ENCODE data around the gene HCFC1.
A peak's percentile ranks its signal among the peaks of the same experiment; 100 is the strongest.

The HCFC1 gene

DNA sequence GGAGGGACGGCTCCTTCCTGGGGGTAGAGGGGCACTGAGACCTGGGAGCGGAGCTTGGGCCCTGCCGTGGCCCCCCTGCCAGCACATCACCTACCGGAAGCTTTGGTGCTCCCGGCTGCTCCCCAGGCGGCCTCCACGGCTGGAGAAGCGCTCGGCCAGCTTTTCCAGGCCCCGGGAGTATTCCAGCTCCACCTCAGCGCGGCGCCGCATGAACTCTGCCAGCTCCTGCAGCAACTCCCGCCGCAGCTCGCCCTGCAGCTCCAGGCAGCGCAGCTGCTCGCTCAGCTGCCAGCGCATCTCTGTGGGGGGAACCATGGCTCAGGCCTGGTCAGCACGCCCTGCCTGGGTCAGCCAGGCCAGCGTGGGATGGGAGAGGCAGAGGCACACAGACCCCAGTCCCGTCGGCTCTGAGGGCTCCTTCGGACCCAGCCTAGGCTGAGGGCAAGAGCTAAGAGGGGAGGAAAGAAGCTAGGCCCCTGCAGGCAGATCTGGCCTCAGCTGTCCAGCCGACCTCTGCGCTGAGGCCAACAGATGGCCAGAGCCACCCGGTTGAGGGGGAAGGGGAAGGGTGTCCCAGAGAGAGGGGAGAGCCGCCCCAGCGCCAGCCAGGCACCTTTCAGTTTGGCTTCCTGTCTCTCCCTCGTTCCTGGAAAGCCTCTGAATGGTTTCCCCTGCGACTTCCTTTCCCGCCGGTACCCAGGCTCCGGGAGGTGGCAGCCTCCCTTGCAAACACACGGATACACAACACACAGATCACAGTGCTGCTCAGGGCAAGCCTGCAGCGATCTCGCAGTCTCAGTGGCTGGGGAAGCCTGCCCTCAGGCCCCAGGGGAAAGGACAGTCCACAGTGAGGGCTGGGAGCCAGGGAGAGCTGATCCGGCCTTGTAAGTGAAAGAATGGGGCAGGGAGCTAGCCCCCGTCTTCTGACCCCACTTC is 49.8 kb downstream of the HCFC1 start:
- DNase-seq, result no peak

- DNase-seq, result no peak
Observed at GRCh38 chrX:153921070-153921469, 50.5 kb downstream of the HCFC1 start.

DNA sequence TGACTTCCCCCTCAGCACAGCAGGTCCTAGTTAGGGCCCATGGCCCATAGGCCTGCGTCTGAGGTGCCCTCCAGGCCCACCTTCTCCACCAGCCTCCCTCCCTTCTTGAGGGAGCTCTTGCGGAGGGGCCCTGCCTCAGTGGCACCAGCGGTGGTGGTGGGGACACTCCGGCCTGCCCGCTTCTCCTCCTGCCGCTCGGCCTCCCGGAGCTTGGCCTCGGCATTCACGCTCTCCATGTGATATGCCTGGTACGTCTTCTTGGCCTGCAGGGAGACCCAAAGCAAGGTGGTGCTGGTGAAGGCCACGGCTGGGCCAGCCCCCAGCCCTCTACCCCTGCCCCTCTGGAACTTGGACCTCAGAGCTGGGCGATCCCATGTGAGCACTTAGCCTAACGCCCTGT is 51.1 kb downstream of the HCFC1 start:
- DNase-seq, result no peak

DNA sequence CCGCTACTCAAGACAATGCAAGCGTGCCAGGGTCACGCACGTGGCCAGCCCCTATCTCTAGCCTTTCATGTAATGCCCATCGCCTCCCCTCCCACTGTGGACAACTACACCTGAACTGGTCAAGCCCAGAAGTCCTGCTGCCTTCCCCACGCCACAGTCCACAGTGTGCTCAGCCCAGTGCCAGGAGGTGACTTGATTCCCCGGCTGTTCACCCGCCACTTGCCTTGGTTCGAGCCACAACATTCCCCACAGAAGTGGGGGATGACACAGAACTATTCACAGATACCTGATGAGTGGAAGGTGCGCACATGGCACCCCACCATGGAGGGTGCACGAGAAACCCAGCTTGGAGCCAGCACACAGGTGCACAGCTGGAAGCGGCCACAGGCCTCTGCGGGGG is 52.3 kb downstream of the HCFC1 start:
- no peak for DNase-seq

- no peak for DNase-seq
Observed at GRCh38 chrX:153917869-153918268, 53.7 kb downstream of the HCFC1 start.

DNA sequence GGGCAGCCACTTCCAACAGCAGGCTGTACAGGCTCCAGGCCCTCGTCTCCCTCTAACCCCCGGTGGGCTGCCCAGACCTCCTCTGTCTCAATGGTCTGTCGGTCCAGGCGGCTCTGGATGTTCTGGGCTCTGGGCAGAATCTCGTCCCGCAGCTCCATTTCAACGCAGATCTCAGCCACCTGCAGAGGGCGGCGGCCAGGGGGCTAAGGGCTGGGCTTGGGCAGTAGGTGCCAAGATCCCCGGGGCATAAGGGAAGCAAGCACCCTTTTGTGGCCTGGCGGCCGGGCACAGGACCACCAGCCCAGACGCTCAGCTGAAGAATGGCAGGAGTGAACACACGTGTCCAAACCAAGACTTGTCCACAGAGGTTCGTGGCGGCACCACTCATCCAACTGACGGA is 57.9 kb downstream of the HCFC1 start:
- no peak for DNase-seq

GRCh38 chrX:153913211-153913610 is 58.4 kb downstream of the HCFC1 start:
- DNase-seq, result no peak

- no peak for DNase-seq
Observed at GRCh38 chrX:153911798-153912197, 59.8 kb downstream of the HCFC1 start.

GRCh38 chrX:153910446-153910845 is 61.2 kb downstream of the HCFC1 start:
- DNase-seq, result no peak

- DNase-seq, result no peak
Observed at GRCh38 chrX:153909980-153910360, 61.6 kb downstream of the HCFC1 start.

DNA sequence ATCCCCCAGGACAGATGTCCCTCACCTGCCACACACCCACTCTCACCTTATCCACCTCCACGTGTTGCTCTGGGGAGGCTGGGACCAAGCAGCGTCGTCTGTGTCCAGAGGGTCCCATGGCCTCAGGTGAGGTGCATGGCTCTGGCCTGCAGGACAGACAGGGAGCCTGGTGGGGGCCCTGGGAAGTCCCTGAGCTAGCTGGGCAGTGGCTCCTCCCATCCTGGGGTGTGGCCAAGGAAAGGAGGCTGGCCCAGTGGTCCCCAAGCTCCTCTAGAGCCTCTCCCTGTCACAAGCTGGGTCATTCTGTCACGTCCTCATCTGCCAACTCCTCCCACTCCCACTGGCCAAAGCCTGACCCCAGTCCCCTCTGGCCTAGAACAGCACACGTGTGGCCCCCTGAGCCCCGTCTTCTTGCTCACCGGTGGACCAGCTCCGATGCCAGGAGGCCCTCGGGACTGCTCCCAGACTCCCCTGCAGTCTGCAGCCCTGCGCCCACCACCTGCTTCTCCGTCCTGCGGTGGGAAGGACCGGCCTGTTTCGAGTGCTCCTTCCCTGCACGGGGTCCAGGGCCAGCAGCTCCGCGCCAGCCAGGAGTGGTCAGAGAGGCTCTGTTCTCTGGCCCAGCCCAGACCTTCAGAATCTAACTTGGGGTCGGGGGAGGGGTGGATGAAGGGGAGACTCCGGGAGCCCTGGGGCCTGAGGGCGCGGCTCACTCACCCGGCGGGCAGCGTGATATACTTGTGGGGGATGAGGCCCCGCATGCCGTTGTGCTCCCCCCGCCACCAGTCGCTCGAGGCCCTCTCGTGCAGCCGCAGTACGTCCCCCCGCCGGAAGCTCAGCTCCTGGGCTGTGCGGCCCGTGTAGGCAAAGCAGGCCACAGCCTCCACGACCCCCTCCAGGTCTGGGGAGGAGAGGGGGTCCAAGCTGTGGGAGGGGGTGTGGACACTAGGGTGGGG is 62.3 kb downstream of the HCFC1 start:
- no peak for DNase-seq

DNA sequence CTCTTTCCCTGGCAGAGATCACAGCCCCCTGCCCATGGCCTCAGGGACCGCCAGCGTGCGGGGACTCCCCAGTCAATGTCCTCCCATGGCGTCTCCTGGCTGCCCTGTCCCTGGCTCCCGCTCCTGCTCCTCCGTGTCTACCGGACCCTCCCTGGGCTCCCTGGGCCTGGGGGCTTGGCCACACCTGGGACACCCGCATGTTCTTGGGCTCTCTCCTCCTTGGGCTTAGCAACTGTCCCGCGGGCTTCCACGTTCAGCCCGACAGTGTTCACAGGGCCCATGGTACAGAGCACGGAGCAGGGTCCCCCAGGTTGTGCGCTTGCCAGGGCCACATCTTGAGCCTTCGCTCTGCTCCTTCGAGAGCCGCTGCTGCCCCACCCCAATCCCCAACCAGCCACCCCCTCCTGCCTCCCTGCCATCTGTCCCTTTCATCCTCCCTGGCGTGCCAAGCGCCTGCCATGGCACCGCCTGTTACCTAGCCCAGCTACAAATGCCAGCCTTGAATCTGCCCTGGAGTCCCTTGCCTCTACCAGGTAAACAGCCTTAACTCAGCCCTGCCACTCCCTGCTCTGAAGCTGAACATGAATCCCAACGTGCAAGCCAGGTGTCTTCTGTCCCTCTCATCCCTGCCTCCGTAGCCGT is 63.3 kb downstream of the HCFC1 start:
- no peak for DNase-seq

GRCh38 chrX:153907456-153907855 is 64.2 kb downstream of the HCFC1 start:
- no peak for DNase-seq

DNA sequence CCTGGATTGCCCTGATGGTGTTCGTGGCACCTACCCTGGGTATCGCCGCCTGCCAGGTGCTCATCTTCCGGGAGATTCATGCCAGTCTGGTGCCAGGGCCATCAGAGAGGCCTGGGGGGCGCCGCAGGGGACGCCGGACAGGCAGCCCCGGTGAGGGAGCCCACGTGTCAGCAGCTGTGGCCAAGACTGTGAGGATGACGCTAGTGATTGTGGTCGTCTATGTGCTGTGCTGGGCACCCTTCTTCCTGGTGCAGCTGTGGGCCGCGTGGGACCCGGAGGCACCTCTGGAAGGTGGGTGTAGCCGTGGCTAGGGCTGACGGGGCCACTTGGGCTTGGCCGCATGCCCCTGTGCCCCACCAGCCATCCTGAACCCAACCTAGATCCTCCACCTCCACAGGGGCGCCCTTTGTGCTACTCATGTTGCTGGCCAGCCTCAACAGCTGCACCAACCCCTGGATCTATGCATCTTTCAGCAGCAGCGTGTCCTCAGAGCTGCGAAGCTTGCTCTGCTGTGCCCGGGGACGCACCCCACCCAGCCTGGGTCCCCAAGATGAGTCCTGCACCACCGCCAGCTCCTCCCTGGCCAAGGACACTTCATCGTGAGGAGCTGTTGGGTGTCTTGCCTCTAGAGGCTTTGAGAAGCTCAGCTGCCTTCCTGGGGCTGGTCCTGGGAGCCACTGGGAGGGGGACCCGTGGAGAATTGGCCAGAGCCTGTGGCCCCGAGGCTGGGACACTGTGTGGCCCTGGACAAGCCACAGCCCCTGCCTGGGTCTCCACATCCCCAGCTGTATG is 65.3 kb downstream of the HCFC1 start:
- DNase-seq, result no peak

GRCh38 chrX:153905481-153906095 is 66.0 kb downstream of the HCFC1 start:
- DNase-seq, result no peak

DNA sequence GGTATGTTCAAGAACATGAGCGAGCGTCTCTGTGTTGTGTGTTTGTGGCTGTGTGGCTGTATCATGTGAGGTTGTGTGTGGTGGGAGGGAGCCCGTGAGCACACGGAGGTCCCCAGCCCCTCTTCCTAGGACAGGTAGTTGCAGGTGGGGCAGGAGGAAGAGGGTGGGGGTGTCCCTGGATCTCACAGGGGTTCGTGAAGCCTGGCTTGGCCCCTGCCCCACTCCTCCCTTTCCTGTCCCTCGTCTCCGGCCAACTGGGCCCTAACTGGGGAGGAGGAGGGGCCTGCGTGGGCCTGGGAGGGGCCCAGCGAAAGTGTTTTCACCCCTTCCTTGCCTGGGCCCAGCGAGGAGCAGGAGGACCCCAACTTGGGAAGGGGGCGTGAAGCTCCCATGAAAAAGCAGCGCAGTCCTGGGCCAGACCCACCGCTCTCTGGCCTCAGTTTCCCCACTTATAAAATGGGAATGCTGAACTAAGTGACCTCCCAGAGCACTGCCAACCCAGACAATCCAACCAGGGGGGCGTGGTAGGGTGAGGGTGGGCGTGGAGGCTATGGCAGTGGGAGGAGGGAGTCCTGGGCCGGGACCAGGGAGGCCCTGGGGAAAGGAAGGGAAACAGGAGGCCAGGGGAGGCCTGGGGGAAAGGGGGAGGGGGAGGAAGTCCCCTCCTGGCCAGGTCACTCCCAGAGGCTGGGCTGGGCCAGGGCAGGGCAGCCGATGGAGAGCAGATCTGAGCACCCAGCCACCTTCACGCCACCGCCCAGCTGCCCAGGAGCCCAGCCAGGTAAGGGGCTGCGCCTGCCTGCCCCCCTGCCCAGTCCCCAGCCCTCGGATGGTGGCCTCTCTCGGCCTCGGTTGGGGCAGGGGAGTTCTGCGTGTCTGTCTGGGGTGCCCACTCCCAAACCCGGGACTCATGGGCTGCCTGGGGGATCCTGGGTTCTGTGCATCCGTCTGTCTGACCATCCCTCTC is 67.3 kb downstream of the HCFC1 start, which contains the start of gene AVPR2:
Gene AVPR2, plus strand, starts transcription at position 683 of the 967 bp plus-strand sequence. CDS start 473 bp downstream, outside the sequence.
- DNase-seq, result no peak

- no peak for DNase-seq
Observed at GRCh38 chrX:153903238-153903980, 68.2 kb downstream of the HCFC1 start.

DNA sequence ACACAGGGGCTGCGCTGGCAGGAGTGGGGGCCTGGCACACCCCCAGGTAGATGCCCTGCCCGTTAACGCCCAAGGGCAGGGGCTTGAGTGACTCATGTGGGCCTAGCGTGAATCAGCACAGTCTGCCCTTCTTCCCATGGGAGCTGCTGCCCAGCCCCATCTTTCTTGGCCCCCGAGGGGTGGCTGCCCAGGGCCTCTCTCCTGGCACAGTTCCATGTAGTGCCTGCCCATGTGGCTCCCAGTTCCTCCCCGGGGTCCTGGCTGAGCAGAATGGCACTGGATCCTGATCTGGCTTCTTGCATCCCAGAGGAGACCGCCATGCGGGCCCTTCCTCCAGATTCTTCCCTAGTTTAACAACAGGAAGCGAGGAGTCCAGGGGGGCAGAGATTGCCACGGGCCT is 69.2 kb downstream of the HCFC1 start:
- no peak for DNase-seq

DNA sequence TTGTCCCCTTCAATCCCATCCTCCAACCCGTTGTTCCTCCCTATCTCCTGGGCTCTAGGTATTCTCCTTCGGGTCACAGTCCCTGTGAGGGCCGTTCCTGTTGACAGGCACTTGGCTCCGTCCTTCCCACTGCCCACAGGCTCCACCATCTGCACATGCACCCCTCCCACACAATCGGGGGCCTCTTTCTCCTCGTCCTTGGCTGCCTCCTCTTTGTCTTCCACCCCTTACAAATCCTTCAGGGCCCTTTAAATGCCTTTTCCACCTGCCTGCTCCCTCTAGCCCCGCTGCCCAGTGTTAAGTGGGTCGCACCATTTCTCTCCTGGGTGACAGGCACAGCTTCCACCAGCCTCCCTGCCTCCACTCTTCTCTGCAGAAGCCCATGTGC is 69.9 kb downstream of the HCFC1 start:
- peak; percentile 25 to 39 for DNase-seq
